Panc1 (cell line): ENCODE data around the gene AHSP. TPM values are rescaled to one million over a fixed set of nuclear protein-coding genes. Genes with fewer than 3 reads are reported as not detected.

Source experiments
- ATAC-seq: fragments of 200-7000 bp; cut with Tn5 transposase; 2 replicates; pipeline ENCODE4 v1.9.1; 2020; ENCODE audit warnings: mild to moderate bottlenecking, moderate library complexity
- BruUV-seq: library from RNA; stranded (reverse); fragments of 400-500 nt; replicated peaks from 2 replicates; lab custom pipeline; 2021; lab: Mats Ljungman, UMichigan
- CTCF ChIA-PET: fragments of 300-600 bp; sonication (Branson Sonifier 250); formaldehyde crosslinking; loops from one replicate; lab custom pipeline; 2022; ENCODE audit warnings: antibody characterized with exemption; lab: Charles Lee
- POLR2A ChIA-PET: fragments of 300-600 bp; sonication (Branson Sonifier 250); formaldehyde crosslinking; loops from one replicate; lab custom pipeline; 2022; ENCODE audit warnings: antibody characterized with exemption; lab: Charles Lee
- DNase-seq: peaks from one replicate; pipeline ENCODE4 v3.0.0-alpha.2; 2010; ENCODE audit warnings: low read depth, low spot score
- H3K27ac ChIP-seq: 2 replicates; pipeline ENCODE4 v1.5.1; 2011; ENCODE audit warnings: mild to moderate bottlenecking, low read length, inconsistent platforms
- H3K27me3 ChIP-seq: fragments of 200-500 bp; sonication (Bioruptor generic); 2 replicates; pipeline ENCODE4 v1.6.0; 2014; ENCODE audit warnings: low read length, inconsistent platforms; ENCODE audit not compliant: control insufficient read depth, insufficient read depth
- H3K36me3 ChIP-seq: fragments of 200-500 bp; sonication (Bioruptor generic); 2 replicates; pipeline ENCODE4 v1.5.1; 2014; ENCODE audit warnings: inconsistent platforms, mild to moderate bottlenecking, low read length, moderate library complexity; ENCODE audit not compliant: control insufficient read depth, insufficient read depth
- H3K4me1 ChIP-seq: 2 replicates; pipeline ENCODE4 v1.5.1; 2011; ENCODE audit warnings: inconsistent platforms, mild to moderate bottlenecking, low read length, moderate library complexity; ENCODE audit not compliant: control insufficient read depth, insufficient read depth
- H3K4me3 ChIP-seq, 2 experiments: 2 replicates each; pipeline ENCODE4 v1.5.1; 2011 to 2012; ENCODE audit warnings: low read depth in 2 of 2, low read length in 2 of 2, mild to moderate bottlenecking in 2 of 2, inconsistent platforms in 1 of 2, moderate library complexity in 1 of 2
- H3K9me3 ChIP-seq: fragments of 200-500 bp; sonication (Bioruptor generic); 2 replicates; pipeline ENCODE4 v1.5.1; 2014; ENCODE audit warnings: low read depth, mild to moderate bottlenecking, inconsistent platforms, low read length, moderate library complexity; ENCODE audit not compliant: control insufficient read depth, insufficient read depth
- POLR2AphosphoS5 ChIP-seq: IDR thresholded peaks from 2 replicates; pipeline ENCODE4 v1.6.1; 2012; ENCODE audit warnings: mild to moderate bottlenecking, low read depth, low read length, moderate library complexity
- REST ChIP-seq, 2 experiments: IDR thresholded peaks; 2 replicates each; pipeline ENCODE4 v1.6.1; 2011 to 2012; ENCODE audit warnings: low read depth in 2 of 2, control low read depth in 1 of 2, low read length in 1 of 2, mild to moderate bottlenecking in 1 of 2, moderate library complexity in 1 of 2; ENCODE audit not compliant: insufficient read depth in 1 of 2
- SIN3A ChIP-seq: IDR thresholded peaks from 2 replicates; pipeline ENCODE4 v1.6.1; 2012; ENCODE audit warnings: low read depth, mild to moderate bottlenecking, low read length, moderate library complexity, borderline replicate concordance; ENCODE audit not compliant: insufficient read depth
- TCF7L2 ChIP-seq: IDR thresholded peaks from 2 replicates; pipeline ENCODE4 v1.6.1; 2011; ENCODE audit warnings: mild to moderate bottlenecking, low read depth, low read length, inconsistent platforms
- in situ Hi-C: cut with HindIII; loops from 2 replicates; pipeline ENCODE4 v1.10.0; 2016; ENCODE audit warnings: low sequenced_read_pairs, low pct_unique_long_range_greater_than_20kb
- intact Hi-C: fragments of 100-400 bp; cut with micrococcal nuclease; formaldehyde crosslinking; loops from one replicate; pipeline ENCODE4 v1.10.0; 2022; ENCODE audit not compliant: unreplicated experiment
- total RNA-seq: library from RNA; stranded (reverse); gene quantifications from one replicate; pipeline ENCODE4 v1.2.1, GENCODE V29; 2021; ENCODE audit not compliant: unreplicated experiment
- TF ChIP-seq, protein P1 (sequence below): fragments of 450-650 bp; IDR thresholded peaks from 2 replicates; pipeline ENCODE4 v1.5.1; 2017; ENCODE audit warnings: mild to moderate bottlenecking

Gene AHSP
- total RNA-seq, 1 experiment from 2014 or later, result not detected

DNA sequence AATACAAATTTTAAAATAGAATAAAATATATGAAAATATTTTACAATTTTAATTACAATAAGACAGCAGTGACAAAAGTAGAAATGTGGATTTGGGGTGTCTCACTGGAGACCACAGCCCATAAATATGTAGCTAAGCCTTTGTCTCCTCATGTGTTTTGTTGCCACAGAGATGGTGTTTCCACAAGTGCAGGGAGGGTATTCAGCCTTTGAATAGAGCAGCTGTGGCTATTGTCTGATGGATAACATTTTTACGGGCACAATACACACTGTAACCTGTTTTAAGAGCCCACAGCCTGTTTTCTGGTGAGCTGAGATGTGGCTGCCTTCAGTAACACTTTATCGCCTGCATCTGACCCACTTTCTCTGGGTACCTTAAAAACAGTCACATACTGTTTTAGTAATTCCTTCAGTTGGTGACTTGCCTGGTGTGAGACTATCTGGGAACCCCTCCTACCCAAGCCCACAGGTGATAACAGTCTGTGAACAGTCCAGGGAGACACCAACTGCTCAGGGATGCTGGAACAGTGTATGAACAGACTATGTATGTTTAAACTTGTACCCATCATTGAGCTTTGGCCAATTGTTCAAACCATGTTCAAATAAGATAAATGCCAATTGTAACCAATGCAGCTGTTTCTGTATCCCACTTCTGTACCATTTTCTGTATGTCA lies 7.8 kb upstream of the AHSP start:
- Histone ChIP-seq H3K4me3 (no peak overlapping the region), H3K36me3 (no peaks in the 10 kb centered on the region), H3K27me3 (no peaks in the 10 kb centered on the region), H3K9me3 (no peaks in the 10 kb centered on the region), H3K4me1 (no peaks in the 10 kb centered on the region), H3K27ac (no peak overlapping the region)
- ChIA-PET CTCF (no interaction called here), POLR2A (no interaction called here)
- TF ChIP-seq TCF7L2 (no peak), SIN3A (no peak), REST (IDR thresholded peaks at IDR 0.05; ENCODE audit: insufficient read depth in 1 of 2, low read depth in 2 of 2, low read length in 1 of 2) (no peak), POLR2AphosphoS5 (no peak)
- TF ChIP-seq, protein P1, sequence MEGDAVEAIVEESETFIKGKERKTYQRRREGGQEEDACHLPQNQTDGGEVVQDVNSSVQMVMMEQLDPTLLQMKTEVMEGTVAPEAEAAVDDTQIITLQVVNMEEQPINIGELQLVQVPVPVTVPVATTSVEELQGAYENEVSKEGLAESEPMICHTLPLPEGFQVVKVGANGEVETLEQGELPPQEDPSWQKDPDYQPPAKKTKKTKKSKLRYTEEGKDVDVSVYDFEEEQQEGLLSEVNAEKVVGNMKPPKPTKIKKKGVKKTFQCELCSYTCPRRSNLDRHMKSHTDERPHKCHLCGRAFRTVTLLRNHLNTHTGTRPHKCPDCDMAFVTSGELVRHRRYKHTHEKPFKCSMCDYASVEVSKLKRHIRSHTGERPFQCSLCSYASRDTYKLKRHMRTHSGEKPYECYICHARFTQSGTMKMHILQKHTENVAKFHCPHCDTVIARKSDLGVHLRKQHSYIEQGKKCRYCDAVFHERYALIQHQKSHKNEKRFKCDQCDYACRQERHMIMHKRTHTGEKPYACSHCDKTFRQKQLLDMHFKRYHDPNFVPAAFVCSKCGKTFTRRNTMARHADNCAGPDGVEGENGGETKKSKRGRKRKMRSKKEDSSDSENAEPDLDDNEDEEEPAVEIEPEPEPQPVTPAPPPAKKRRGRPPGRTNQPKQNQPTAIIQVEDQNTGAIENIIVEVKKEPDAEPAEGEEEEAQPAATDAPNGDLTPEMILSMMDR, result no peak
- in situ Hi-C loops, result no loop called here
- ATAC-seq (no peak), DNase-seq (no peak)
- BruUV-seq, result no TSS peak
- intact Hi-C loops, result no loop called here

DNA sequence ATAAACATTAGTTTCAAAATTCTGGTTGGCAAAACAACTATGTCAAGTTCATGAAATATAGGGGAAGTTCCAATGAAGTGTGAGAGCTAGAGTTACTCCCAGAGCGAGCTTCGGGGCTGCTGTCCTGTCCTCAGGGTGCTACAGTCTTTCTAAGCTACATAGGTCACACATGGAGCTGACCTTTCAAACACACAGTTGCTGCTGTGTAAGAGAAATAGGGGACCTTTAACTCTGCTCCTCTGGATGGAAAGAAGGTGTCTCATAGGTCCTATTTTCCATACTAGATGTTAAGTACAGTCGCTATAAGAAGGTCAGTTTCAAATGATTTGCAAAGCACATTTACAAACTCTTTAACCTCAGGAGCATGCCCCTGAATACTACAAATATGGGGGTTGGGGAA lies 6.3 kb upstream of the AHSP start:
- in situ Hi-C loops (no loop called here), intact Hi-C loops (no loop called here)
- ChIA-PET CTCF (no interaction called here), POLR2A (no interaction called here)
- Histone ChIP-seq H3K4me1 (no peaks in the 10 kb centered on the region), H3K9me3 (no peaks in the 10 kb centered on the region), H3K27ac (no peak overlapping the region), H3K36me3 (no peaks in the 10 kb centered on the region), H3K4me3 (no peak overlapping the region), H3K27me3 (no peaks in the 10 kb centered on the region)
- DNase-seq (no peak), ATAC-seq (no peak)
- TF ChIP-seq, protein P1, result no peak
- TF ChIP-seq TCF7L2, result no peak
- no peak for TF ChIP-seq REST (IDR thresholded peaks at IDR 0.05; ENCODE audit: insufficient read depth in 1 of 2, low read depth in 2 of 2, low read length in 1 of 2)
- no peak for TF ChIP-seq POLR2AphosphoS5
- TF ChIP-seq SIN3A, result no peak
- BruUV-seq, result no TSS peak
